HepG2 (cell line): ENCODE measurements around the gene CCNT2. TPM values are rescaled to one million over a fixed set of nuclear protein-coding genes. Genes with fewer than 3 reads are reported as not detected.

ENCODE experiments used
- ARID5B ChIP-seq: IDR thresholded peaks from 2 replicates; pipeline ENCODE4 v1.4.0; 2020; ENCODE audit warnings: mild to moderate bottlenecking, missing genetic modification reagents
- ARNT ChIP-seq: fragments of 450-650 bp; IDR thresholded peaks from 2 replicates; pipeline ENCODE4 v1.6.1; 2017
- ATAD3A ChIP-seq: sonication (generic); formaldehyde crosslinking; IDR thresholded peaks from 2 replicates; pipeline ENCODE4 v1.4.0; 2020; ENCODE audit warnings: missing genetic modification reagents
- BRD4 ChIP-seq: sonication (generic); formaldehyde crosslinking; IDR thresholded peaks from 2 replicates; pipeline ENCODE4 v1.4.0; 2020; ENCODE audit warnings: missing genetic modification reagents
- CEBPB ChIP-seq: IDR thresholded peaks from 2 replicates; pipeline ENCODE4 v1.6.1; 2011; ENCODE audit warnings: low read depth, low read length, improper control_type of control experiment, borderline replicate concordance
- ELF4 ChIP-seq: sonication (generic); formaldehyde crosslinking; IDR thresholded peaks from 2 replicates; pipeline ENCODE4 v1.5.0; 2020; ENCODE audit warnings: missing genetic modification reagents, mild to moderate bottlenecking, moderate library complexity, borderline replicate concordance
- HIC2 ChIP-seq: sonication (generic); formaldehyde crosslinking; IDR thresholded peaks from 2 replicates; pipeline ENCODE4 v1.9.0; 2022; ENCODE audit warnings: low read depth, missing genetic modification reagents
- NPAS2 ChIP-seq: sonication (generic); formaldehyde crosslinking; IDR thresholded peaks from 2 replicates; pipeline ENCODE4 v1.8.0; 2022; ENCODE audit warnings: mild to moderate bottlenecking, missing genetic modification reagents, borderline replicate concordance
- NR2F1 ChIP-seq, 2 experiments: fragments of 450-650 bp in 1 of 2; formaldehyde crosslinking in 1 of 2; IDR thresholded peaks; 2 replicates each; pipeline versions ENCODE4 v1.5.0 to v1.6.1; 2016 to 2020; ENCODE audit warnings: mild to moderate bottlenecking in 1 of 2, missing compliant biosample characterization in 1 of 2, missing genetic modification reagents in 1 of 2, moderate library complexity in 1 of 2
- POGZ ChIP-seq: sonication (generic); formaldehyde crosslinking; IDR thresholded peaks from 2 replicates; pipeline ENCODE4 v1.4.0; 2020; ENCODE audit warnings: mild to moderate bottlenecking, missing genetic modification reagents
- TCF7 ChIP-seq: sonication (generic); IDR thresholded peaks from 2 replicates; pipeline ENCODE4 v1.6.1; 2016; ENCODE audit warnings: antibody characterized with exemption, low read depth
- ZBTB1 ChIP-seq: sonication (generic); formaldehyde crosslinking; IDR thresholded peaks from 2 replicates; pipeline ENCODE4 v1.4.0; 2020; ENCODE audit warnings: missing genetic modification reagents, borderline replicate concordance
- ZFP36L1 ChIP-seq: sonication (generic); formaldehyde crosslinking; IDR thresholded peaks from 2 replicates; pipeline ENCODE4 v1.8.0; 2022; ENCODE audit warnings: mild to moderate bottlenecking, missing genetic modification reagents, moderate library complexity
- ZNF274 ChIP-seq: sonication (generic); formaldehyde crosslinking; IDR thresholded peaks from 2 replicates; pipeline ENCODE4 v1.5.1; 2020; ENCODE audit warnings: mild to moderate bottlenecking, missing genetic modification reagents
- ZNF30 ChIP-seq: sonication (generic); formaldehyde crosslinking; IDR thresholded peaks from 2 replicates; pipeline ENCODE4 v1.5.0; 2020; ENCODE audit warnings: mild to moderate bottlenecking, missing genetic modification reagents
- ZNF335 ChIP-seq: sonication (generic); formaldehyde crosslinking; IDR thresholded peaks from 2 replicates; pipeline ENCODE4 v1.4.0; 2020; ENCODE audit warnings: missing genetic modification reagents
- ZNF496 ChIP-seq: sonication (generic); formaldehyde crosslinking; IDR thresholded peaks from 2 replicates; pipeline ENCODE4 v1.8.1; 2023; ENCODE audit warnings: mild to moderate bottlenecking, moderate library complexity, missing genetic modification reagents; ENCODE audit not compliant: insufficient replicate concordance
- ZNF616 ChIP-seq: sonication (generic); formaldehyde crosslinking; IDR thresholded peaks from 2 replicates; pipeline ENCODE4 v1.5.0; 2020; ENCODE audit warnings: low read depth, mild to moderate bottlenecking, missing genetic modification reagents
- ZNF710 ChIP-seq: sonication (generic); formaldehyde crosslinking; IDR thresholded peaks from 2 replicates; pipeline ENCODE4 v1.5.0; 2020; ENCODE audit warnings: mild to moderate bottlenecking, missing genetic modification reagents, borderline replicate concordance
- ZSCAN31 ChIP-seq: sonication (generic); formaldehyde crosslinking; IDR thresholded peaks from 2 replicates; pipeline ENCODE4 v1.5.0; 2020; ENCODE audit warnings: low read depth, mild to moderate bottlenecking, missing genetic modification reagents
- polyA plus RNA-seq, 8 experiments: library from polyadenylated mRNA; depleted of rRNA in 3 of 8; stranded (reverse) in 7 of 8; unstranded in 1 of 8; fragments of >200 nt; fragmentation: Illumina TruSeq in 4 of 8; extraction: Trizol in 4 of 8; gene quantifications; 2 replicates each; pipeline versions ENCODE4 v1.2.1 to v1.2.3, GENCODE V29; 2011 to 2016; ENCODE audit warnings: low read depth in 4 of 8, missing spikeins in 1 of 8, mixed read lengths in 1 of 8; ENCODE audit not compliant: insufficient read depth in 1 of 8
- total RNA-seq, 5 experiments: library from RNA; depleted of rRNA; stranded (reverse); fragments of >200 nt; fragmentation: Illumina TruSeq; extraction: Trizol; gene quantifications; 2 replicates each; pipeline ENCODE4 v1.2.3, GENCODE V29; 2016; ENCODE audit warnings: low read depth in 1 of 5
- TF ChIP-seq, protein P1 (sequence below): sonication (generic); formaldehyde crosslinking; IDR thresholded peaks from 2 replicates; pipeline ENCODE4 v1.4.0; 2020; ENCODE audit warnings: missing genetic modification reagents

CCNT2 gene
- total and polyA plus RNA-seq, 2 of the 13 experiments (the other 11 are each of a cell fraction or from before 2014, with no cell fraction given) = 22.1 to 34.4 TPM

GRCh38 chr2:134917360-134917865, 1.2 kb upstream of the CCNT2 start (continued):
- TF ChIP-seq HIC2 (CRISPR knock-in tag) (no peak), ELF4 (no peak), POGZ (CRISPR knock-in tag) (no peak), ZNF274 (CRISPR knock-in tag) (no peak), TCF7 (no peak), ARID5B (CRISPR knock-in tag) (peak; percentile 30; the same call in 1 of the 2 replicates), ZSCAN31 (CRISPR knock-in tag) (no peak), ATAD3A (CRISPR knock-in tag) (no peak), ZNF710 (no peak), ZNF496 (CRISPR knock-in tag) (no peak), BRD4 (CRISPR knock-in tag) (no peak), ZNF335 (CRISPR knock-in tag) (0 out of 2 replicates have a peak, but pooled peaks have one; percentile 47), NPAS2 (CRISPR knock-in tag) (no peak), CEBPB (peak; percentile 91), ZBTB1 (CRISPR knock-in tag) (no peak), ZNF30 (no peak), NR2F1 (CRISPR knock-in tag; IDR thresholded peaks at IDR 0.05) (0 out of 4 replicates have a peak, but pooled peaks of 1 of the 2 experiments have one; percentile 41), ZFP36L1 (CRISPR knock-in tag) (peak; percentile 13; the same call in 1 of the 2 replicates), ARNT (no peak), ZNF616 (no peak)
- TF ChIP-seq, protein P1, sequence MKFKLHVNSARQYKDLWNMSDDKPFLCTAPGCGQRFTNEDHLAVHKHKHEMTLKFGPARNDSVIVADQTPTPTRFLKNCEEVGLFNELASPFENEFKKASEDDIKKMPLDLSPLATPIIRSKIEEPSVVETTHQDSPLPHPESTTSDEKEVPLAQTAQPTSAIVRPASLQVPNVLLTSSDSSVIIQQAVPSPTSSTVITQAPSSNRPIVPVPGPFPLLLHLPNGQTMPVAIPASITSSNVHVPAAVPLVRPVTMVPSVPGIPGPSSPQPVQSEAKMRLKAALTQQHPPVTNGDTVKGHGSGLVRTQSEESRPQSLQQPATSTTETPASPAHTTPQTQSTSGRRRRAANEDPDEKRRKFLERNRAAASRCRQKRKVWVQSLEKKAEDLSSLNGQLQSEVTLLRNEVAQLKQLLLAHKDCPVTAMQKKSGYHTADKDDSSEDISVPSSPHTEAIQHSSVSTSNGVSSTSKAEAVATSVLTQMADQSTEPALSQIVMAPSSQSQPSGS (CRISPR knock-in tag) = no peak
